Ammon's horn (tissue), 1 donor: Measurements from ENCODE around the gene PITPNM1.

Source experiments
- DNase-seq: peaks from one replicate; pipeline ENCODE4 v3.0.0-alpha.2; 2016; ENCODE audit warnings: low spot score

Gene PITPNM1

GRCh38 chr11:67503119-67504004, 1.8 kb downstream of the PITPNM1 start:
- no peak for DNase-seq

GRCh38 chr11:67502328-67502979, 2.7 kb downstream of the PITPNM1 start:
- DNase-seq, result no peak

- no peak for DNase-seq
Observed at GRCh38 chr11:67501854-67502253, 3.3 kb downstream of the PITPNM1 start.

- DNase-seq, result no peak
Observed at GRCh38 chr11:67500831-67501715, 4.1 kb downstream of the PITPNM1 start.

- no peak for DNase-seq
Observed at GRCh38 chr11:67500484-67500821, 4.7 kb downstream of the PITPNM1 start.

GRCh38 chr11:67499808-67500483, 5.2 kb downstream of the PITPNM1 start:
- DNase-seq, result no peak

GRCh38 chr11:67498544-67498972, 6.6 kb downstream of the PITPNM1 start:
- no peak for DNase-seq

GRCh38 chr11:67497656-67498291, 7.4 kb downstream of the PITPNM1 start:
- no peak for DNase-seq

- no peak for DNase-seq
Observed at GRCh38 chr11:67496113-67496512, 9.1 kb downstream of the PITPNM1 start.

GRCh38 chr11:67495234-67496005, 9.7 kb downstream of the PITPNM1 start:
- DNase-seq, result no peak

- no peak for DNase-seq
Observed at GRCh38 chr11:67494371-67495233, 10.6 kb downstream of the PITPNM1 start.

- no peak for DNase-seq
Observed at GRCh38 chr11:67493548-67494370, 11.4 kb downstream of the PITPNM1 start.

- DNase-seq, result no peak
Observed at GRCh38 chr11:67492801-67493547, 12.2 kb downstream of the PITPNM1 start.

GRCh38 chr11:67492069-67492727, 13.0 kb downstream of the PITPNM1 start:
- DNase-seq, result no peak

- no peak for DNase-seq
Observed at GRCh38 chr11:67491276-67492068, 13.7 kb downstream of the PITPNM1 start.

GRCh38 chr11:67490727-67491065, 14.5 kb downstream of the PITPNM1 start:
- DNase-seq, result no peak
